ENCODE data around the gene YTHDC1. TPM values are rescaled to one million over a fixed set of nuclear protein-coding genes. Genes with fewer than 3 reads are reported as not detected.

YTHDC1 gene
- total RNA-seq, 2 experiments from 2014 or later: 81.1 to 84.7 TPM

DNA sequence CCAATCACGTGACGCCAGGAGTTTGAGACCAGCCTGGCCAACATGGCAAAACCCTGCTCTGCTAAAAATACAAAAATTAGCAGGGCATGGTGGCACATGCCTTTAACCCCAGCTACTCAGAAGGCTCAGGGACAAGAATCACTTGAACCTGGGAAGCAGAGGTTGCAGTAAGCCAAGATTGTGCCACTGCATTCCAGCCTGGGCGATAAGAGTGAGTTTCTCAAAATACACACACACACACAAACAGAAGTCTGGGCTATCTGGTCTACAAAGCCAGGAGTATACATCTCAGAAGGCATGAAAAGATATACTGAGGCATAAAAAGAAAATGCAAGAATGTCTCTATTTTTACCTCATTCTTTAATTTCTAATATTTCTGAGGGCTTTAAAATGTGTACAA is 11.3 kb downstream of the YTHDC1 start:
- no peak overlapping the region for H3K4me3 Mint-ChIP-seq
- no peaks in the 10 kb centered on the region for H3K27me3 Mint-ChIP-seq
- H3K9me3 Mint-ChIP-seq: no peaks in the 10 kb centered on the region
- H3K36me3 Mint-ChIP-seq: peaks cover 15% of the 10 kb centered on the region
- DNase-seq: no peak
- H3K4me1 Mint-ChIP-seq: peaks cover 44% of the 10 kb centered on the region
- no peak overlapping the region for H3K27ac Mint-ChIP-seq

- DNase-seq: no peak
- H3K36me3 Mint-ChIP-seq: peaks cover 16% of the 10 kb centered on the region
- peak overlapping the region; percentile 54 for H3K27ac Mint-ChIP-seq
- no peak overlapping the region for H3K4me3 Mint-ChIP-seq
- peaks cover 49% of the 10 kb centered on the region for H3K4me1 Mint-ChIP-seq
- no peaks in the 10 kb centered on the region for H3K27me3 Mint-ChIP-seq
- no peaks in the 10 kb centered on the region for H3K9me3 Mint-ChIP-seq
Measured at GRCh38 chr4:68337522-68337921, 12.4 kb downstream of the YTHDC1 start.

DNA sequence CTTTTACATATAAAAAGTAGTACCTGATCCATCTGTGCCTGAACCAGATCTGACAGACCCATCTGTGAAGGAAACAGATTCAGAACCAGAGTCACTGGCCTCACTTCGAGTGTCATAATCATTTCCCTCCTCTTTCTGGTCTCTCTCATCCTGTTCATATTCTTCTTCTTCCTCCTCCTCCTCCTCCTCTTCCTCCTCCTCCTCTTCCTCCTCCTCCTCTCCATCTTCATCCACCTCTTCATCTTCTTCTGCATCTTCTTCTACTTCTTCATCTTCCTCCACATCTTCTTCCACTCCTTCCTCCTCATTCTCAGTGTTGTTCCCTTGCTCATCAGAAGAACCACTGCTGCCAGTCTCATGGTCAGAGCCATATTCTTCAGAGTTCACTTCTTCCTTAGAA is 12.9 kb downstream of the YTHDC1 start:
- peaks cover 48% of the 10 kb centered on the region for H3K4me1 Mint-ChIP-seq

DNA sequence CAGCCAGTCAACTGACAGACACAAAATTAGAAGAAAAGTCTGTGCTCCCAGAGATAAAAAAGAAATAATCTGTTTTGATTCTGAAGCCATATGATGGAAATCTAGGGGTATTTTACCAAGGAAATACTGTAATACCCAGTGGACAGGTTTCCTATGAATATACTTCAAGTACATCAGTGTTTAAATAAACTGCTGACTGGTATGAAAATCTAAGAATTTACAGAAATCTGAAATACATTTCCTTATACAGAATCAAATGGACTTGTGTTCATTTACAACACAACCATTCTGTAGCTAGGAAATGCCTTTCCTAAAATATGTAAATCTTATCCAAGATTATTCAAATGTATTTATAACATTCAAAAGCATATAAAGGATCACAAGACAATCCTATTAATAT is 13.4 kb downstream of the YTHDC1 start:
- Mint-ChIP-seq H3K36me3 (peaks cover 13% of the 10 kb centered on the region), H3K4me3 (no peak overlapping the region), H3K9me3 (no peaks in the 10 kb centered on the region), H3K27ac (peak overlapping the region; percentile 14), H3K27me3 (no peaks in the 10 kb centered on the region), H3K4me1 (peaks cover 45% of the 10 kb centered on the region)
- no peak for DNase-seq

More for the DNA sequence above, 12.9 kb downstream of the YTHDC1 start:
- Mint-ChIP-seq H3K27me3 (no peaks in the 10 kb centered on the region), H3K4me3 (no peak overlapping the region), H3K36me3 (peaks cover 15% of the 10 kb centered on the region), H3K9me3 (no peaks in the 10 kb centered on the region), H3K27ac (peak overlapping the region; percentile 54)
- DNase-seq: no peak

- Mint-ChIP-seq H3K4me1 (peaks cover 2% of the 10 kb centered on the region), H3K27ac (peak overlapping the region; percentile 60), H3K9me3 (no peaks in the 10 kb centered on the region), H3K27me3 (no peaks in the 10 kb centered on the region), H3K4me3 (no peak overlapping the region), H3K36me3 (peaks cover 17% of the 10 kb centered on the region)
- no peak for DNase-seq
Measured at GRCh38 chr4:68326141-68326540, 23.7 kb downstream of the YTHDC1 start.

- Mint-ChIP-seq H3K36me3 (peaks cover 17% of the 10 kb centered on the region), H3K27ac (peak overlapping the region; percentile 4), H3K9me3 (no peaks in the 10 kb centered on the region), H3K27me3 (no peaks in the 10 kb centered on the region), H3K4me3 (no peak overlapping the region), H3K4me1 (peaks cover 2% of the 10 kb centered on the region)
- no peak for DNase-seq
Measured at GRCh38 chr4:68324519-68325262, 25.2 kb downstream of the YTHDC1 start.

GRCh38 chr4:68319040-68319439 is 30.9 kb downstream of the YTHDC1 start:
- H3K27me3 Mint-ChIP-seq: no peaks in the 10 kb centered on the region
- no peaks in the 10 kb centered on the region for H3K9me3 Mint-ChIP-seq
- H3K4me3 Mint-ChIP-seq: no peak overlapping the region
- H3K4me1 Mint-ChIP-seq: peaks cover 8% of the 10 kb centered on the region
- peak overlapping the region; percentile 60 for H3K27ac Mint-ChIP-seq
- peaks cover 18% of the 10 kb centered on the region for H3K36me3 Mint-ChIP-seq
- DNase-seq: no peak

DNA sequence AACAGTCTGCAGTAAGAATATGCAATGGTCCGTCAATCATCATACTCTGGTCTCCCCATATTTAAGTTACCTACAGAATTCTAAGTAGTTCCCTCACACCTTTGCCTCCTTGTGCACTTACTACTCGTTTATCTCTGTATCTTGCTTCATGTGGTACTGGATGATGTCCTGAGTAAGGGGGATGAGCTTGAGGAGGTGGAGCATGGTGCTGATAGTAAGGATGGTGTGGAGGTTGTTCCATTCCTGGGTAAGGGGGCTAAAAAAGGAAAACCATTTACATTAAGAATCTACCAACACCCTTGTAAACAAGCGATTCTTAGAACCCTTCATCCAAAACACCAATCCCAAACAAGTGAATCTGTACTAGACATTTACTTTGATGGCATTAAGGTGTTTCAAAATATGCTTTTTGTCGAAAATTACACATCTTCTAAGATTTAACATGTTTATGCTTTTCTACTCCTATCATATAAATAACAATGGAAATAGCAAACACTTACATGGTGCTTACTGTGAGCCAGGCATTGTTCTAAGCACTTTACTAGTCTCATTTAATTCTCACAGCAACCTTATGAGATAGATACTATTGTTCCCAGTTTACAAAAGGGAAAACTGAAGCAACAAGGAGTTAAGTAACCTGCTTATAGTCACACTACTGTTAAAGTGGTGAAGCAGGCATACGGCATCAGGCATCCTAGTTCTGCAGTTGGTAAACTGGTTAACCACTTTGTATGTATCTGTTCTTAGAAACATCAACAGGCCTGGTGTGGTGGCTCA is 33.5 kb downstream of the YTHDC1 start:
- Mint-ChIP-seq H3K9me3 (no peaks in the 10 kb centered on the region), H3K4me3 (no peak overlapping the region), H3K27ac (peak overlapping the region; percentile 54), H3K27me3 (no peaks in the 10 kb centered on the region), H3K36me3 (peaks cover 15% of the 10 kb centered on the region), H3K4me1 (peaks cover 8% of the 10 kb centered on the region)
- DNase-seq: no peak

DNA sequence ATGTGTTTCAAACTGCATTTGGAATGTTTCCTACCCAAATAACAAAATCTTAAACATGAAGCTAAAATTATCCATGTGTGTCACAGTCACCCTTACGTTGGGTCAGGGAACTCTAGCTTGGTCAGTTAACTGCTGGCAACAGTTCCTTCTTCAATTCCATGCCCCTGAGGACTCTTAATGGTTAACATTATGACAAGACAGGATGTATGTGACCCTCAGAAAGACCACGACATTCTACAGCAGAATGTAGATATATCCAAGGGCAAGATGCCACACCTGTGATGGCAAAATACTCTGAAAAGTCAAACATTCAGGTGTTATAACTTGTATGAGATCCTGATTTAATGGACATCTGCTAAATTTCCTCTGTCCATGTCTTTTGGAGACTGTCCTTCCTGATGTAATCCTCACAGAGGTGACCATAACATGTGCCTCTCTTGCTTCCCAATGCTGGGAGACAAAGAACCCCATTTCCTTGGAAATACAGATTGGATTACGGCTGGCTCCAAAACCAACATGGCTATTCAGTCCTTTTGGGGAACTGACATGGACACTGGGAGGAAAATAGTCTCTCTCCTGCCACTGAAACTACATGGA is 39.1 kb downstream of the YTHDC1 start:
- H3K36me3 Mint-ChIP-seq: peaks cover 9% of the 10 kb centered on the region
- peaks cover 5% of the 10 kb centered on the region for H3K27me3 Mint-ChIP-seq
- H3K4me1 Mint-ChIP-seq: no peaks in the 10 kb centered on the region
- no peak for DNase-seq
- no peak overlapping the region for H3K4me3 Mint-ChIP-seq
- no peak overlapping the region for H3K27ac Mint-ChIP-seq
- peaks cover 1% of the 10 kb centered on the region for H3K9me3 Mint-ChIP-seq

- H3K36me3 Mint-ChIP-seq: no peaks in the 10 kb centered on the region
- H3K9me3 Mint-ChIP-seq: peaks cover 1% of the 10 kb centered on the region
- H3K4me1 Mint-ChIP-seq: peaks cover 3% of the 10 kb centered on the region
- no peak for DNase-seq
- H3K4me3 Mint-ChIP-seq: no peak overlapping the region
- H3K27me3 Mint-ChIP-seq: peaks cover 11% of the 10 kb centered on the region
- no peak overlapping the region for H3K27ac Mint-ChIP-seq
Measured at GRCh38 chr4:68304731-68305130, 45.2 kb downstream of the YTHDC1 start.

DNA sequence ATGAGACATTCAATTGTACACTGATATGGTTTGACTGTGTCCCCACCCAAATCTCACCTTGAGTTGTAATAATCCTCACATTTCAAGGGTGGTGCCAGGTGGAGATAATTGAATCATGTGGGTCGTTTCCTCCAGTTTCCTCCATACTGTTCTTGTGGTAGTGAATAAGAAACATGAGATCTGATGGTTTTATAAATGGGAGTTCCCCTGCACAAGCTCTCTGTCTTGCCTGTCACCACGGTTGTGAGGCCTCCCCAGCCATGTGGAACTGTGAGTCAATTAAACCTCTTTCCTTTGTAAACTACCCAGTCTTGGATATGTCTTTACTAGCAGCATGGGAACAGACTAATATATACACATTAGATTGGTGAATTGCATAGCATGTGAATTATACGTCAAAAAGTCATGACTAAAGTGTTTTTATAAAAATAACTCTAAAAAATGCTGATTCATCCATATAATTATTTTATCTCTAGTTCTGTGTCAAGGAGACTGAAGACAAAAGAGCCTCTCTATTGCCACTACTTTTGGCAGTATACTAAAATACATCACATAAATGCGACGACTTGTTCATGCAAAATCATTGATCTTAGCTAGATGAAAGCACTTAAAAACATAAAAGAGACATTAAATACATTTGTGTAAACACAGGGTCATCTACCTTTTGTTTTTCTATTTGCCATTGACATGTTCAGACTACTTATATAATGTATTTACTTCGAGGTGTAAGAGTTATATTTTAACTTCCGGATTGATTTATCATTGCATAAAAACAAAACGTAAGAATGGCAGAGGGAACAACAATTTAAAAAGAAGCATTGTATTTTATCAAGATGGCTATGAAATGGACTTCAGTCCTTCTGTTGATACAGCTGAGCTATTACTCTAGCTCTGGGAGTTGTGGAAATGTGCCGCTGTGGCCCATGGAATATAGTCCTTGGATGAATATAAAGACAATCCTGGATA is 50.1 kb downstream of the YTHDC1 start:
- peaks cover 6% of the 10 kb centered on the region for H3K27me3 Mint-ChIP-seq
- peaks cover 5% of the 10 kb centered on the region for H3K9me3 Mint-ChIP-seq
- no peak overlapping the region for H3K4me3 Mint-ChIP-seq
- H3K36me3 Mint-ChIP-seq: peaks cover 8% of the 10 kb centered on the region
- H3K4me1 Mint-ChIP-seq: peaks cover 6% of the 10 kb centered on the region
- no peak for DNase-seq
- no peak overlapping the region for H3K27ac Mint-ChIP-seq

DNA sequence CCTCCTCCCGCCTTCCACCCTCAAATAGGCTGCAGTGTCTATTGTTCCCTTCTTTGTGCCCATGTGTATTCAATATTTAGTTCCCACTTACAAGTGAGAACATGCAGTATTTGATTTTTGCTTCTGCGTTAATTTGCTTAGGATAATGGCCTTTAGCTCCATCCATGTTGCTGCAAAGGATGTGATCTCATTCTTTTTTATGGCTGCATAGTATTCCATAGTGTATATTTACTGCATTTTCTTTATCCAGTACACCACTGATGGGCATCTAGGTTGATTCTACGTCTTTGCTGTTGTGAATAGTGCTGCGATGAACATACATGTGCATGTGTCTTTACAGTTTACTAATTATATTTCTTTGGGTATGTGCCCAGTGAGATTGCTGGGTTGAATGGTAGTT is 52.8 kb downstream of the YTHDC1 start:
- no peak overlapping the region for H3K4me3 Mint-ChIP-seq
- H3K36me3 Mint-ChIP-seq: peaks cover 8% of the 10 kb centered on the region
- peaks cover 7% of the 10 kb centered on the region for H3K9me3 Mint-ChIP-seq
- no peak overlapping the region for H3K27ac Mint-ChIP-seq
- H3K27me3 Mint-ChIP-seq: no peaks in the 10 kb centered on the region
- H3K4me1 Mint-ChIP-seq: peaks cover 6% of the 10 kb centered on the region
- no peak for DNase-seq

- no peak for DNase-seq
- peaks cover 7% of the 10 kb centered on the region for H3K9me3 Mint-ChIP-seq
- peaks cover 2% of the 10 kb centered on the region for H3K36me3 Mint-ChIP-seq
- no peak overlapping the region for H3K4me3 Mint-ChIP-seq
- H3K4me1 Mint-ChIP-seq: no peaks in the 10 kb centered on the region
- H3K27ac Mint-ChIP-seq: no peak overlapping the region
- no peaks in the 10 kb centered on the region for H3K27me3 Mint-ChIP-seq
Measured at GRCh38 chr4:68291256-68291655, 58.6 kb downstream of the YTHDC1 start.

GRCh38 chr4:68288393-68288740 is 61.5 kb downstream of the YTHDC1 start:
- Mint-ChIP-seq H3K27me3 (no peaks in the 10 kb centered on the region), H3K9me3 (peaks cover 7% of the 10 kb centered on the region), H3K4me3 (no peak overlapping the region), H3K27ac (no peak overlapping the region), H3K4me1 (no peaks in the 10 kb centered on the region), H3K36me3 (peaks cover 2% of the 10 kb centered on the region)
- no peak for DNase-seq
